B cell (primary cell): ENCODE results near the gene PALM. TPM values are rescaled to one million over a fixed set of nuclear protein-coding genes. Genes with fewer than 3 reads are reported as not detected.

Experiments
- ATAC-seq: fragments of 200-7000 bp; cut with Tn5 transposase; one replicate; pipeline ENCODE4 v1.10.0; 2021; ENCODE audit warnings: low read depth, mild to moderate bottlenecking, moderate number of reproducible peaks, moderate library complexity
- CTCF ChIA-PET: fragments of 350-600 bp; sonication (Branson Sonifier 250); formaldehyde crosslinking; loops from one replicate; lab custom pipeline; 2021; ENCODE audit warnings: antibody characterized with exemption, inconsistent platforms; lab: Charles Lee
- POLR2A ChIA-PET: fragments of 350-600 bp; sonication (Branson Sonifier 250); formaldehyde crosslinking; loops from one replicate; lab custom pipeline; 2021; ENCODE audit warnings: antibody characterized with exemption; lab: Charles Lee
- DNase-seq: peaks from one replicate; pipeline ENCODE4 v3.0.0; 2013
- H2AFZ ChIP-seq: 2 replicates; pipeline ENCODE4 v1.6.1; 2012; ENCODE audit warnings: mild to moderate bottlenecking, low read depth, low read length; ENCODE audit not compliant: insufficient read depth, poor library complexity, severe bottlenecking
- H3K27ac ChIP-seq, 2 donors: 1 replicate in 1 of 2; 2 replicates in 1 of 2; pipeline ENCODE4 v1.5.1; 2012 to 2013; ENCODE audit warnings: low read length in 2 of 2, mild to moderate bottlenecking in 2 of 2, moderate library complexity in 1 of 2
- H3K27me3 ChIP-seq, 4 experiments: fragments of 200-600 bp in 1 of 4; sonication (generic) in 1 of 4; replicated peaks in 1 of 4; 1 replicate in 2 of 4; 2 replicates in 2 of 4; pipeline versions ENCODE4 v1.6.1 to v1.7.0; 2013 to 2016; ENCODE audit warnings: low read length in 3 of 4, mild to moderate bottlenecking in 2 of 4, mixed read lengths in 1 of 4, moderate library complexity in 1 of 4; ENCODE audit not compliant: insufficient read depth in 4 of 4, control insufficient read depth in 3 of 4; ENCODE audit errors: control extremely low read depth in 1 of 4
- H3K36me3 ChIP-seq, 2 experiments: replicated peaks in 1 of 2; 1 replicate in 1 of 2; 2 replicates in 1 of 2; pipeline versions ENCODE4 v1.6.1 to v1.7.1; 2013; ENCODE audit warnings: low read length in 1 of 2; ENCODE audit not compliant: insufficient read depth in 2 of 2, control insufficient read depth in 1 of 2; ENCODE audit errors: control extremely low read depth in 1 of 2, extremely low read depth in 1 of 2
- H3K4me1 ChIP-seq, 2 donors: fragments of 200-600 bp in 1 of 2; sonication (generic) in 1 of 2; 1 replicate in 1 of 2; 2 replicates in 1 of 2; pipeline versions ENCODE4 v1.5.1 to v1.6.1; 2013 to 2017; ENCODE audit warnings: low read length in 2 of 2; ENCODE audit not compliant: control insufficient read depth in 2 of 2, insufficient read depth in 2 of 2
- H3K4me2 ChIP-seq: replicated peaks from 2 replicates; pipeline ENCODE3; 2012; ENCODE audit warnings: mild to moderate bottlenecking, low read depth, low read length; ENCODE audit not compliant: poor library complexity, severe bottlenecking
- H3K4me3 ChIP-seq, 5 experiments: fragments of 200-600 bp in 1 of 5; sonication (generic) in 1 of 5; 1 replicate in 3 of 5; 2 replicates in 2 of 5; pipeline versions ENCODE4 v1.5.1 to v1.7.0; 2011 to 2016; ENCODE audit warnings: low read length in 4 of 5, mild to moderate bottlenecking in 4 of 5, low read depth in 2 of 5, control low read depth in 1 of 5, moderate library complexity in 1 of 5; ENCODE audit not compliant: insufficient read depth in 1 of 5; ENCODE audit errors: control extremely low read depth in 1 of 5, extremely low read depth in 1 of 5
- H3K79me2 ChIP-seq: fragments of 200-600 bp; sonication (generic); one replicate; pipeline ENCODE4 v1.6.0; 2016; ENCODE audit warnings: low read length; ENCODE audit not compliant: control insufficient read depth, insufficient read depth
- H3K9ac ChIP-seq: fragments of 200-600 bp; sonication (generic); 2 replicates; pipeline ENCODE4 v1.6.1; 2017; ENCODE audit warnings: mild to moderate bottlenecking, low read length, moderate library complexity
- H3K9me3 ChIP-seq, 3 donors: one replicate each; pipeline versions ENCODE4 v1.6.1 to v1.7.1; 2013; ENCODE audit warnings: low read length in 2 of 3; ENCODE audit not compliant: control insufficient read depth in 2 of 3, insufficient read depth in 1 of 3; ENCODE audit errors: control extremely low read depth in 1 of 3
- H4K20me1 ChIP-seq: 2 replicates; pipeline ENCODE4 v1.6.0; 2012; ENCODE audit warnings: mild to moderate bottlenecking, low read length; ENCODE audit not compliant: insufficient read depth, control insufficient read depth, poor library complexity, severe bottlenecking
- H3K27ac Mint-ChIP-seq: one replicate; pipeline ENCODE4 v1.8.0; 2021; ENCODE audit warnings: mixed read lengths
- H3K27me3 Mint-ChIP-seq: one replicate; pipeline ENCODE4 v1.8.0; 2021; ENCODE audit warnings: mixed read lengths
- H3K4me1 Mint-ChIP-seq: one replicate; pipeline ENCODE4 v1.8.0; 2021; ENCODE audit warnings: mixed read lengths
- H3K4me3 Mint-ChIP-seq: one replicate; pipeline ENCODE4 v1.8.0; 2021; ENCODE audit warnings: mixed read lengths
- H3K9me3 Mint-ChIP-seq: one replicate; pipeline ENCODE4 v1.8.0; 2022; ENCODE audit warnings: mixed read lengths; ENCODE audit not compliant: insufficient read depth
- EZH2 ChIP-seq: IDR thresholded peaks from 2 replicates; pipeline ENCODE4 v1.6.1; 2012; ENCODE audit warnings: borderline replicate concordance, low read depth, mild to moderate bottlenecking, moderate library complexity, low read length; ENCODE audit not compliant: insufficient read depth, poor library complexity, severe bottlenecking
- WGBS: methylation state at CpG from one replicate; pipeline ENCODE4 v1.1.5; 2013; ENCODE audit warnings: missing lambda C conversion rate; ENCODE audit not compliant: insufficient coverage; 5-methylcytosine and 5-hydroxymethylcytosine counted together
- intact Hi-C: fragments of 100-400 bp; cut with micrococcal nuclease; formaldehyde crosslinking; loops from one replicate; pipeline ENCODE4 v1.10.0; 2022
- polyA plus RNA-seq: library from polyadenylated mRNA; depleted of rRNA; stranded (reverse); fragments of >200 nt; gene quantifications from 2 replicates; pipeline ENCODE4 v1.2.3, GENCODE V29; 2012
- total RNA-seq, 2 donors: library from RNA; stranded (reverse); fragments of 120-200 nt in 1 of 2; gene quantifications; 1 replicate in 1 of 2; 2 replicates in 1 of 2; pipeline versions ENCODE4 v1.2.3 to v1.2.4, GENCODE V29; 2013 to 2022
- TF ChIP-seq, protein P1 (sequence below): fragments of 200-600 bp; IDR thresholded peaks from one replicate; pipeline ENCODE4 v1.8.0; 2022; ENCODE audit warnings: antibody characterized with exemption, mild to moderate bottlenecking

Gene PALM
- total and polyA plus RNA-seq, 2 donors (not counting 1 experiment from before 2014, with no cell fraction given), result 0.15 TPM; not detected in 1

DNA sequence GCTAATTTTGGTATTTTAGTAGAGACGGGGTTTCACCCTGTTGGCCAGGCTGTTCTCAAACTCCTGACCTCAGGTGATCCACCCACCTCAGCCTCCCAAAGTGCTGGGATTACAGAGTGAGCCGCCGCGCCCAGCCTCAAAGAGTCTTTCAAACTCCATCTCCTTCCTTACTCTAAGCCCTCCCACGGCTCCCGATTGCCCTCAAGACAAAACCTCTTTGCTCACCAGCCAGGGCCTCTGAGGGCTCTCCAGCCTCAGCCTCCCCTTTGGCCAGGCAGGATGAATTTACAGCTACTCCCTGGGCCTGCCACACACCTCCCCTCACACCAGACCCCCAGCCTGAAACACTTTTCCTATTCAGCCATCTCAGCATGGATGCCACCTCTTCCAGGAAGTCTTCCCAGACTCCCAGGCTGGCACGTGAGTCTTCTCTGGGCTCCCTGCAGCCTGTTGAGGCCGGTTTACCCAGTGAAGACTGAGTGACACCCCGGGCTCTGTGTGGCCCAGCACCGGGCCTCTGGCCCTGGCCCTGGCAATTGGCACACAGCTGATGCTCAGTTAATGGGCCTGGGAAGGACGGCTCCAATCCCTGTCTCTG is 21.1 kb upstream of the PALM start:
- Histone ChIP-seq H2AFZ (no peak overlapping the region), H3K4me2 (no peak overlapping the region), H3K4me3 (no peak overlapping the region), H3K4me1 (no peaks in the 10 kb centered on the region), H4K20me1 (no peaks in the 10 kb centered on the region), H3K36me3 (no peaks in the 10 kb centered on the region), H3K9ac (no peak overlapping the region), H3K27me3 (no peaks in the 10 kb centered on the region), H3K79me2 (no peaks in the 10 kb centered on the region), H3K9me3 (peaks cover 0 to 8% (median 0%) of the 10 kb centered on the region in 3 donors), H3K27ac (no peak overlapping the region)
- intact Hi-C loops, result no loop called here
- DNase-seq (no peak), ATAC-seq (no peak)
- Mint-ChIP-seq H3K27ac (no peak overlapping the region), H3K27me3 (no peaks in the 10 kb centered on the region), H3K4me3 (no peak overlapping the region), H3K9me3 (no peaks in the 10 kb centered on the region), H3K4me1 (no peaks in the 10 kb centered on the region)
- TF ChIP-seq, protein P1, sequence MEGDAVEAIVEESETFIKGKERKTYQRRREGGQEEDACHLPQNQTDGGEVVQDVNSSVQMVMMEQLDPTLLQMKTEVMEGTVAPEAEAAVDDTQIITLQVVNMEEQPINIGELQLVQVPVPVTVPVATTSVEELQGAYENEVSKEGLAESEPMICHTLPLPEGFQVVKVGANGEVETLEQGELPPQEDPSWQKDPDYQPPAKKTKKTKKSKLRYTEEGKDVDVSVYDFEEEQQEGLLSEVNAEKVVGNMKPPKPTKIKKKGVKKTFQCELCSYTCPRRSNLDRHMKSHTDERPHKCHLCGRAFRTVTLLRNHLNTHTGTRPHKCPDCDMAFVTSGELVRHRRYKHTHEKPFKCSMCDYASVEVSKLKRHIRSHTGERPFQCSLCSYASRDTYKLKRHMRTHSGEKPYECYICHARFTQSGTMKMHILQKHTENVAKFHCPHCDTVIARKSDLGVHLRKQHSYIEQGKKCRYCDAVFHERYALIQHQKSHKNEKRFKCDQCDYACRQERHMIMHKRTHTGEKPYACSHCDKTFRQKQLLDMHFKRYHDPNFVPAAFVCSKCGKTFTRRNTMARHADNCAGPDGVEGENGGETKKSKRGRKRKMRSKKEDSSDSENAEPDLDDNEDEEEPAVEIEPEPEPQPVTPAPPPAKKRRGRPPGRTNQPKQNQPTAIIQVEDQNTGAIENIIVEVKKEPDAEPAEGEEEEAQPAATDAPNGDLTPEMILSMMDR, result no peak
- no peak for TF ChIP-seq EZH2
- 94% methylated on average over 9 of the region's 11 CpGs for WGBS
- CTCF ChIA-PET, result no interaction called here
- POLR2A ChIA-PET, result no interaction called here

DNA sequence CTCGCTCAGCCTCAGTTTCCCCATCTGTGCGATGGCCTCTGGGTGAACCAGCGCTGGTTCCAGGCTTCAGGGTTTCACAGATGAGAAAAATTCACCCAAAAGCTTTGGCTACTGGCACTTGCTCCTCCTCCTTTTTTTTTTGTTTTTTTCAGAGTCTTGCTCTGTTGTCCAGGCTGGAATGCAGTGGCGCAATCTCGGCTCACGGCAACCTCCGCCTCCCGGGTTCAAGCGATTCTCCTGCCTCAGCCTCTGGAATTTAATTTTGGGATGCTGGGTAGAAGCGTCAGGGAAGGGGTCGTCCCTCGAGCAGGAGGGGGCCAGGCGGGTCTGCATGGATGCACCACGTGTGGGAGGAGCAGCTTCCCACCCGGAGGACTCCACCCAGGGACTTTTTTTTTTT is 20.5 kb upstream of the PALM start:
- intact Hi-C loops, result no loop called here
- Histone ChIP-seq H3K9ac (no peak overlapping the region), H3K9me3 (peaks cover 0 to 8% (median 0%) of the 10 kb centered on the region in 3 donors), H3K36me3 (no peaks in the 10 kb centered on the region), H3K4me3 (no peak overlapping the region), H3K27me3 (no peaks in the 10 kb centered on the region), H3K79me2 (no peaks in the 10 kb centered on the region), H4K20me1 (no peaks in the 10 kb centered on the region), H3K4me2 (no peak overlapping the region), H2AFZ (no peak overlapping the region), H3K27ac (no peak overlapping the region), H3K4me1 (no peaks in the 10 kb centered on the region)
- DNase-seq, result no peak
- H3K4me1 Mint-ChIP-seq, result no peaks in the 10 kb centered on the region
- CTCF ChIA-PET, result no interaction called here
- H3K27me3 Mint-ChIP-seq, result no peaks in the 10 kb centered on the region
- H3K27ac Mint-ChIP-seq, result no peak overlapping the region
- no peak for ATAC-seq
- H3K4me3 Mint-ChIP-seq, result no peak overlapping the region
- POLR2A ChIA-PET, result interaction anchor here (0.7 kb wide), 1 partner anchor 38 kb away, joined by 7 read pairs; no protein-coding TSS in a partner anchor
- TF ChIP-seq, protein P1, result no peak
- TF ChIP-seq EZH2, result no peak
- 95% methylated on average over 12 of the region's 15 CpGs for WGBS
- no peaks in the 10 kb centered on the region for H3K9me3 Mint-ChIP-seq
